OCI-LY1 (cell line): ENCODE measurements around the gene CIAO2A.

Experiments used
- H2AFZ ChIP-seq: fragments of 200-600 bp; sonication (generic), shearing (Covaris generic); 2 replicates; pipeline ENCODE4 v1.6.0; 2014; ENCODE audit warnings: antibody characterized with exemption, mild to moderate bottlenecking, low read length
- H3F3A ChIP-seq: fragments of 200-600 bp; sonication (generic), shearing (Covaris generic); 2 replicates; pipeline ENCODE4 v1.6.0; 2014; ENCODE audit warnings: mild to moderate bottlenecking, antibody characterized with exemption, low read length, moderate library complexity; ENCODE audit not compliant: insufficient read depth
- H3K27ac ChIP-seq: fragments of 200-600 bp; sonication (generic); 2 replicates; pipeline ENCODE4 v1.5.1; 2014; ENCODE audit warnings: low read length, mixed run types, mild to moderate bottlenecking, low read depth; ENCODE audit not compliant: poor library complexity, severe bottlenecking
- H3K27me3 ChIP-seq: fragments of 200-600 bp; sonication (generic); 2 replicates; pipeline ENCODE4 v1.6.0; 2014; ENCODE audit warnings: antibody characterized with exemption, mild to moderate bottlenecking, low read length, moderate library complexity; ENCODE audit not compliant: insufficient read depth
- H3K36me3 ChIP-seq: fragments of 200-600 bp; sonication (generic); 2 replicates; pipeline ENCODE4 v1.6.1; 2014; ENCODE audit warnings: mild to moderate bottlenecking, antibody characterized with exemption, low read length, moderate library complexity, mixed read lengths; ENCODE audit not compliant: insufficient read depth
- H3K4me1 ChIP-seq: fragments of 200-600 bp; sonication (generic); 2 replicates; pipeline ENCODE4 v1.5.1; 2014; ENCODE audit warnings: mild to moderate bottlenecking, low read length, moderate library complexity; ENCODE audit not compliant: insufficient read depth, severe bottlenecking
- H3K4me2 ChIP-seq: fragments of 200-600 bp; sonication (generic), shearing (Covaris generic); 2 replicates; pipeline ENCODE4 v1.6.1; 2014; ENCODE audit warnings: low read length
- H3K4me3 ChIP-seq: fragments of 200-600 bp; sonication (generic); 2 replicates; pipeline ENCODE4 v1.5.1; 2014; ENCODE audit warnings: low read length, low read depth, mild to moderate bottlenecking, mixed read lengths; ENCODE audit not compliant: poor library complexity, severe bottlenecking
- H3K79me2 ChIP-seq: fragments of 200-600 bp; shearing (Covaris generic); 2 replicates; pipeline ENCODE4 v1.6.1; 2016; ENCODE audit warnings: mixed run types, low read length, mixed read lengths; ENCODE audit not compliant: insufficient read depth
- H3K9ac ChIP-seq: fragments of 200-600 bp; sonication (generic), shearing (Covaris generic); 2 replicates; pipeline ENCODE4 v1.6.1; 2014; ENCODE audit warnings: mild to moderate bottlenecking, low read length, mixed read lengths
- H3K9me2 ChIP-seq: fragments of 200-600 bp; sonication (generic), shearing (Covaris generic); 2 replicates; pipeline ENCODE4 v1.6.1; 2014; ENCODE audit warnings: low read depth, mild to moderate bottlenecking, low read length, mixed read lengths
- H3K9me3 ChIP-seq: fragments of 200-600 bp; shearing (Covaris generic); 2 replicates; pipeline ENCODE4 v1.6.1; 2014; ENCODE audit warnings: low read length, mixed read lengths
- H4K20me1 ChIP-seq: fragments of 200-600 bp; sonication (generic), shearing (Covaris generic); 2 replicates; pipeline ENCODE4 v1.6.0; 2016; ENCODE audit warnings: mild to moderate bottlenecking, low read length; ENCODE audit not compliant: insufficient read depth
- CTCF ChIP-seq: fragments of 200-600 bp; sonication (generic), shearing (Covaris generic); IDR thresholded peaks from 2 replicates; pipeline ENCODE4 v1.5.1; 2017; ENCODE audit warnings: mild to moderate bottlenecking, antibody characterized with exemption, low read length, moderate library complexity, mixed read lengths
- EZH2 ChIP-seq: fragments of 200-600 bp; sonication (generic), shearing (Covaris generic); IDR thresholded peaks from 2 replicates; pipeline ENCODE4 v1.8.0; 2017; ENCODE audit warnings: borderline replicate concordance, mixed run types, mild to moderate bottlenecking, antibody characterized with exemption, low read length, moderate library complexity, mixed read lengths

CIAO2A gene

GRCh38 chr15:64045774-64046420 lies 47.7 kb downstream of the CIAO2A start:
- Histone ChIP-seq H3F3A (no peaks in the 10 kb centered on the region), H2AFZ (0 out of 2 replicates have a peak overlapping the region, but pooled peaks have one; percentile 8), H3K27me3 (no peaks in the 10 kb centered on the region), H3K9me2 (no peaks in the 10 kb centered on the region), H3K4me1 (peaks cover 50% of the 10 kb centered on the region), H3K9me3 (no peaks in the 10 kb centered on the region), H4K20me1 (no peaks in the 10 kb centered on the region), H3K9ac (peak overlapping the region; percentile 74), H3K4me2 (peak overlapping the region; percentile 83), H3K79me2 (no peaks in the 10 kb centered on the region), H3K36me3 (no peaks in the 10 kb centered on the region), H3K4me3 (peak overlapping the region; percentile 73), H3K27ac (peak overlapping the region; percentile 60)
- no peak for TF ChIP-seq EZH2

- Histone ChIP-seq H2AFZ (no peak overlapping the region), H3K9ac (peak overlapping the region; percentile 74; the same call in 1 of the 2 replicates), H3K4me2 (peak overlapping the region; percentile 83), H3K27ac (peak overlapping the region; percentile 60), H3K9me2 (no peaks in the 10 kb centered on the region), H3K79me2 (no peaks in the 10 kb centered on the region), H3K4me3 (peak overlapping the region; percentile 73), H3K27me3 (no peaks in the 10 kb centered on the region), H3F3A (no peaks in the 10 kb centered on the region), H3K9me3 (no peaks in the 10 kb centered on the region), H4K20me1 (no peaks in the 10 kb centered on the region), H3K36me3 (no peaks in the 10 kb centered on the region), H3K4me1 (peaks cover 46% of the 10 kb centered on the region)
- TF ChIP-seq CTCF (no peak), EZH2 (no peak)
Observed at GRCh38 chr15:64045101-64045435, 48.6 kb downstream of the CIAO2A start.

DNA sequence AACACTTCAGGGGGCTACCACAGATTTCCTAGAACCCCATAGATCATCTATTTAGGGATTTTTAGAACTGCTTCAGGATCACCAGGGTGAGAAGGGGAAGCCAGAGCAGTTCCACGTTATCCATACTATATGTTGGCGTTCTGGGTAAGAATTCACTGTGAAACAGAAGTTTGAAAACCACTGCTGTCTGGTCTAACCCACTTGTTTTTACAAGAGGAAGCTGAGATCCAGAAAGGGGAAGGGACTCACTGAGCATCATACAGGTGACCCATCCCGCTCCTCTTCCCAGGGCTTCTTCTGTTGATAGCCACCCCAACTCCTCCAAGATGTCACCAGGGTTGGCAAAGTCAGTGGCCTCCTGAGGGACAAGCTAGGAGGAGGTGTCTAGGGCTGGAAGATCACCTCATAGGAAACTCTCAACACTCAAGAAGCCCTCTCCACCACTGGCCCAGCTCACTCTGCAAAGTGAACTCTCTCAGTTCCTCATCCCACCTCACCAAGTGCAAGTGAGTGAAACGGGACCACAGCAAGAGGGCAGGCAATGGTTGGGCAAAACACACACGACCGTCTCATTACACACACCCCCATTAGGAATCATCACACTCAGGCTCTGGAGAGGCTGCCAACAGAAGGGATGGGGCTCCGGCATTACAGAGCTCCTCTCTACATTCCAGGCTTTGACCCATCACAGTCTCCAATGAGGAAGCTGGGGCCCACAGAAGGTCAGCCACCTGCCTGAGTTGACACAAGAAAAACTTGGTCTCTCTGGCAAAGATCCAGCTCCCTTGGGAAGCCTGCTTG lies 49.1 kb downstream of the CIAO2A start:
- H3K36me3 ChIP-seq = no peaks in the 10 kb centered on the region; the same call in 1 of the 2 replicates
- peak overlapping the region; percentile 73 for H3K4me3 ChIP-seq
- no peak for TF ChIP-seq CTCF
- no peak for TF ChIP-seq EZH2
- H3K79me2 ChIP-seq = no peaks in the 10 kb centered on the region
- no peaks in the 10 kb centered on the region for H3K27me3 ChIP-seq
- H3F3A ChIP-seq = no peaks in the 10 kb centered on the region
- H3K27ac ChIP-seq = peak overlapping the region; percentile 60
- no peaks in the 10 kb centered on the region for H3K9me2 ChIP-seq
- H3K9me3 ChIP-seq = no peaks in the 10 kb centered on the region
- peak overlapping the region; percentile 74; the same call in 1 of the 2 replicates for H3K9ac ChIP-seq
- no peaks in the 10 kb centered on the region for H4K20me1 ChIP-seq
- peak overlapping the region; percentile 83 for H3K4me2 ChIP-seq
- no peak overlapping the region for H2AFZ ChIP-seq
- H3K4me1 ChIP-seq = peaks cover 46% of the 10 kb centered on the region
